SH-SY5Y (cell line): ENCODE measurements around the gene TGM3.

Source experiments
- GATA2 ChIP-seq: IDR thresholded peaks from 2 replicates; pipeline ENCODE4 v1.6.1; 2011; ENCODE audit warnings: mild to moderate bottlenecking, low read depth, low read length
- GATA3 ChIP-seq: IDR thresholded peaks from 2 replicates; pipeline ENCODE4 v1.6.1; 2011; ENCODE audit warnings: low read depth, mild to moderate bottlenecking, low read length, moderate library complexity

DNA sequence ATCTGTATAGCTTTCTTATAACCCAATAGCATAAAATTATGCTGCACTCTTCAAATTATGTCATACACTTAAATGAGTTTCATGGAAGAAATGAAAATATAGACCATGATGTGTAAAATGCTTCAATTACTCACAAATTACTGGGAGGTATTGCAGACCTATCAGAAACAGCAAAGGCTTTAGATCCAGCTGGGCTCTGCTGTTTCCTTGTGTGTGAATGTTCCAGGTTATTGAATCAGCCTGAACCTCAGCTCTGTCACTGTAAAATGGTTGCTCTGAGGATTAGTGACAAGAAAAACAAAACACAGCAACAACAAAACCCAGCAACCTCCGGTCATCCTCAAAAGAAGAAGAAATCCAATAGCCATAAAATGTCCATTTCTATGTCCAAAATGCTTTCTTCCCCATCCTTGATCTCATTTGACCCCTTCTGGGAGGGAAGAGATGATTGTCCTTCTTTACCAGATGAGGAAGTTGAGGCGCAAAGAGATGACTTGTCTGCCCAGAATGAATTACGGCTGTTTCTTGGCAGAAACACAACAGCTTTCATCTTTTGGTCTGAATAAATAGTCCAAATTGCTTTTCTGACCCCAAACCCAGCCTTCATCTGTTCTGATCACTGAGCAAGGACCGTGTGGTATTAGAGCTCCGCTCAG lies 42.7 kb downstream of the TGM3 start:
- TF ChIP-seq GATA3 (no peak), GATA2 (no peak)
